Progenitor cell of endocrine pancreas (in vitro differentiated cells): ENCODE data around the gene PRR27. TPM values are rescaled to one million over a fixed set of nuclear protein-coding genes. Genes with fewer than 3 reads are reported as not detected.

Experiments
- DNase-seq: peaks from one replicate; pipeline ENCODE4 v3.0.0; 2021; ENCODE audit warnings: low spot score; ENCODE audit not compliant: unreplicated experiment
- H3K27ac Mint-ChIP-seq: 2 replicates; pipeline ENCODE4 v1.8.0; 2021; ENCODE audit warnings: mild to moderate bottlenecking, moderate library complexity, mixed read lengths
- H3K27me3 Mint-ChIP-seq: 2 replicates; pipeline ENCODE4 v1.8.0; 2021; ENCODE audit warnings: mixed read lengths
- H3K36me3 Mint-ChIP-seq: 2 replicates; pipeline ENCODE4 v1.8.0; 2022; ENCODE audit warnings: mixed read lengths; ENCODE audit not compliant: insufficient read depth
- H3K4me1 Mint-ChIP-seq: 2 replicates; pipeline ENCODE4 v1.8.0; 2021; ENCODE audit warnings: low read depth, mixed read lengths
- H3K4me3 Mint-ChIP-seq: 2 replicates; pipeline ENCODE4 v1.8.0; 2021; ENCODE audit warnings: low read depth, mild to moderate bottlenecking, moderate library complexity, mixed read lengths
- H3K9me3 Mint-ChIP-seq: 2 replicates; pipeline ENCODE4 v1.8.0; 2021; ENCODE audit warnings: low read depth, mixed read lengths
- CTCF ChIP-seq: fragments of 200-600 bp; sonication (generic); IDR thresholded peaks from one replicate; pipeline ENCODE4 v1.5.0; 2021; ENCODE audit warnings: antibody characterized with exemption, mild to moderate bottlenecking; ENCODE audit not compliant: unreplicated experiment
- long read RNA-seq: library from polyadenylated mRNA; unstranded; transcript quantifications from one replicate; pipeline ENCODE4 v2.0.0, GENCODE V29; 2020
- total RNA-seq: library from RNA; stranded (reverse); gene quantifications from 2 replicates; pipeline ENCODE4 v1.2.1, GENCODE V29; 2021

The PRR27 gene
- total RNA-seq, result not detected in 2 replicates
- long read RNA-seq, result 0 reads

- Mint-ChIP-seq H3K27ac (no peak within 1 kb of the TSS), H3K4me3 (no peak within 1 kb of the TSS), H3K9me3 (no peaks in the 10 kb centered on the region), H3K4me1 (peaks cover 1% of the 10 kb centered on the region), H3K36me3 (no peaks in the 10 kb centered on the region), H3K27me3 (no peaks in the 10 kb centered on the region)
- no peak for TF ChIP-seq CTCF
- no peak for DNase-seq
Measured at GRCh38 chr4:70153937-70154336, at the start of gene PRR27. Gene PRR27 (plus strand): TSS chr4:70154237. CDS start chr4:70154376, 139 bp downstream.

GRCh38 chr4:70110917-70111316 lies 43.1 kb upstream of the PRR27 start:
- no peak for TF ChIP-seq CTCF
- no peaks in the 10 kb centered on the region for H3K4me1 Mint-ChIP-seq
- no peaks in the 10 kb centered on the region for H3K9me3 Mint-ChIP-seq
- no peak overlapping the region for H3K4me3 Mint-ChIP-seq
- H3K27ac Mint-ChIP-seq, result no peak overlapping the region
- no peaks in the 10 kb centered on the region for H3K27me3 Mint-ChIP-seq
- DNase-seq, result no peak
- H3K36me3 Mint-ChIP-seq, result no peaks in the 10 kb centered on the region

- DNase-seq, result no peak
- Mint-ChIP-seq H3K4me3 (no peak overlapping the region), H3K27me3 (no peaks in the 10 kb centered on the region), H3K9me3 (no peaks in the 10 kb centered on the region), H3K36me3 (no peaks in the 10 kb centered on the region), H3K4me1 (no peaks in the 10 kb centered on the region), H3K27ac (no peak overlapping the region)
- TF ChIP-seq CTCF, result no peak
Measured at GRCh38 chr4:70113656-70114055, 40.4 kb upstream of the PRR27 start.

- TF ChIP-seq CTCF, result no peak
- H3K4me3 Mint-ChIP-seq, result no peak overlapping the region
- no peaks in the 10 kb centered on the region for H3K9me3 Mint-ChIP-seq
- no peaks in the 10 kb centered on the region for H3K36me3 Mint-ChIP-seq
- no peak for DNase-seq
- no peaks in the 10 kb centered on the region for H3K27me3 Mint-ChIP-seq
- H3K27ac Mint-ChIP-seq, result no peak overlapping the region
- H3K4me1 Mint-ChIP-seq, result no peaks in the 10 kb centered on the region
Measured at GRCh38 chr4:70114096-70114495, 39.9 kb upstream of the PRR27 start.

GRCh38 chr4:70120323-70120722 lies 33.7 kb upstream of the PRR27 start:
- H3K27me3 Mint-ChIP-seq, result no peaks in the 10 kb centered on the region
- DNase-seq, result no peak
- no peak overlapping the region for H3K4me3 Mint-ChIP-seq
- no peaks in the 10 kb centered on the region for H3K36me3 Mint-ChIP-seq
- no peak for TF ChIP-seq CTCF
- H3K9me3 Mint-ChIP-seq, result peaks cover 5% of the 10 kb centered on the region
- H3K4me1 Mint-ChIP-seq, result no peaks in the 10 kb centered on the region
- no peak overlapping the region for H3K27ac Mint-ChIP-seq
